Measurements from ENCODE around the gene TRABD2B. TPM values are rescaled to one million over a fixed set of nuclear protein-coding genes. Genes with fewer than 3 reads are reported as not detected.

TRABD2B gene
- total and polyA plus RNA-seq, 12 donors = 0.33 to 3.3 (median 0.83) TPM

- Histone ChIP-seq H3K27ac (no peak overlapping the region), H3K4me1 (replicated peaks in 1 of 2) (no peaks in the 10 kb centered on the region), H3K36me3 (replicated peaks in 1 of 2) (no peaks in the 10 kb centered on the region), H3K27me3 (no peaks in the 10 kb centered on the region), H3K9me3 (replicated peaks in 1 of 3) (no peaks in the 10 kb centered on the region), H3K4me3 (no peak overlapping the region)
- intact Hi-C loops (cut with DNase I) = no loop called here
- no peak for DNase-seq
- 68 to 91% (median 84%) methylated on average over 6 to 7 of the region's 7 CpGs for WGBS, 4 donors
- TF ChIP-seq CTCF (IDR thresholded peaks at IDR 0.05) = no peak
- no peak for TF ChIP-seq POLR2A (IDR thresholded peaks at IDR 0.05)
Observed at GRCh38 chr1:47791879-47792608, 205.1 kb downstream of the TRABD2B start.

- TF ChIP-seq POLR2A (IDR thresholded peaks at IDR 0.05) = no peak
- Histone ChIP-seq H3K4me1 (replicated peaks in 1 of 2) (no peaks in the 10 kb centered on the region), H3K27me3 (no peaks in the 10 kb centered on the region), H3K9me3 (replicated peaks in 1 of 3) (no peaks in the 10 kb centered on the region), H3K4me3 (no peak overlapping the region), H3K27ac (no peak overlapping the region), H3K36me3 (replicated peaks in 1 of 2) (no peaks in the 10 kb centered on the region)
- WGBS, 4 donors = 67 to 83% (median 80%) methylated on average over 4 of the region's 4 CpGs
- DNase-seq = no peak
- intact Hi-C loops (cut with DNase I) = no loop called here
Observed at GRCh38 chr1:47788761-47789160, 208.4 kb downstream of the TRABD2B start.

- Histone ChIP-seq H3K27me3 (no peaks in the 10 kb centered on the region), H3K4me1 (replicated peaks in 1 of 2) (no peaks in the 10 kb centered on the region), H3K4me3 (no peak overlapping the region), H3K9me3 (replicated peaks in 1 of 3) (no peaks in the 10 kb centered on the region), H3K36me3 (replicated peaks in 1 of 2) (no peaks in the 10 kb centered on the region), H3K27ac (no peak overlapping the region)
- DNase-seq = no peak
- WGBS, 4 donors = 94 to 100% (median 98%) methylated on average over 1 of the region's 1 CpG
- intact Hi-C loops (cut with DNase I) = no loop called here
- no peak for TF ChIP-seq POLR2A (IDR thresholded peaks at IDR 0.05)
- no peak for TF ChIP-seq CTCF (IDR thresholded peaks at IDR 0.05)
Observed at GRCh38 chr1:47787560-47787959, 209.6 kb downstream of the TRABD2B start.

GRCh38 chr1:47786316-47786715 is 210.9 kb downstream of the TRABD2B start:
- Histone ChIP-seq H3K4me3 (no peak overlapping the region), H3K27me3 (no peaks in the 10 kb centered on the region), H3K27ac (no peak overlapping the region), H3K4me1 (replicated peaks in 1 of 2) (no peaks in the 10 kb centered on the region), H3K9me3 (replicated peaks in 1 of 3) (no peaks in the 10 kb centered on the region), H3K36me3 (replicated peaks in 1 of 2) (no peaks in the 10 kb centered on the region)
- no peak for DNase-seq
- no peak for TF ChIP-seq POLR2A (IDR thresholded peaks at IDR 0.05)
- WGBS, 4 donors = 76 to 92% (median 85%) methylated on average over 3 to 6 of the region's 6 CpGs
- intact Hi-C loops (cut with DNase I) = no loop called here

- TF ChIP-seq POLR2A (IDR thresholded peaks at IDR 0.05) (no peak), CTCF (IDR thresholded peaks at IDR 0.05) (peak in 3 of 6 experiments; percentile 21 to 36 (median 33))
- Histone ChIP-seq H3K27me3 (no peaks in the 10 kb centered on the region), H3K36me3 (replicated peaks in 1 of 2) (no peaks in the 10 kb centered on the region), H3K27ac (no peak overlapping the region), H3K9me3 (replicated peaks in 1 of 3) (no peaks in the 10 kb centered on the region), H3K4me3 (no peak overlapping the region), H3K4me1 (replicated peaks in 1 of 2) (no peaks in the 10 kb centered on the region)
- WGBS, 4 donors = 76 to 84% (median 80%) methylated on average over 6 to 10 of the region's 10 CpGs
- peak in 6 of 7 donors; percentile 14 to 61 (median 34) for DNase-seq
- intact Hi-C loops (cut with DNase I) = no loop called here
Observed at GRCh38 chr1:47785561-47786271, 211.5 kb downstream of the TRABD2B start.
